Muscle layer of duodenum (tissue), 2 donors: ENCODE results near the gene NPAS2.

Experiments
- H3K27ac ChIP-seq: one replicate; pipeline ENCODE4 v1.7.0; 2013; ENCODE audit warnings: mild to moderate bottlenecking, low read length
- H3K27me3 ChIP-seq: one replicate; pipeline ENCODE4 v1.7.0; 2013; ENCODE audit warnings: low read depth, mild to moderate bottlenecking, control low read depth, low read length
- H3K36me3 ChIP-seq, 2 donors: one replicate each; pipeline ENCODE4 v1.7.0; 2013; ENCODE audit warnings: low read length in 2 of 2, control low read depth in 1 of 2, mild to moderate bottlenecking in 1 of 2; ENCODE audit not compliant: insufficient read depth in 2 of 2, control insufficient read depth in 1 of 2
- H3K4me1 ChIP-seq, 2 donors: one replicate each; pipeline ENCODE4 v1.7.0; 2013; ENCODE audit warnings: low read length in 2 of 2, mild to moderate bottlenecking in 2 of 2, control low read depth in 1 of 2, moderate library complexity in 1 of 2; ENCODE audit not compliant: insufficient read depth in 2 of 2, control insufficient read depth in 1 of 2
- H3K4me3 ChIP-seq, 2 donors: one replicate each; pipeline ENCODE4 v1.7.0; 2013; ENCODE audit warnings: low read length in 2 of 2, low read depth in 1 of 2, mild to moderate bottlenecking in 1 of 2
- H3K9me3 ChIP-seq, 2 donors: one replicate each; pipeline ENCODE4 v1.7.0; 2013; ENCODE audit warnings: low read length in 2 of 2, control low read depth in 1 of 2, mild to moderate bottlenecking in 1 of 2; ENCODE audit not compliant: control insufficient read depth in 1 of 2
- donor health status: healthy.

The NPAS2 gene, protein sequence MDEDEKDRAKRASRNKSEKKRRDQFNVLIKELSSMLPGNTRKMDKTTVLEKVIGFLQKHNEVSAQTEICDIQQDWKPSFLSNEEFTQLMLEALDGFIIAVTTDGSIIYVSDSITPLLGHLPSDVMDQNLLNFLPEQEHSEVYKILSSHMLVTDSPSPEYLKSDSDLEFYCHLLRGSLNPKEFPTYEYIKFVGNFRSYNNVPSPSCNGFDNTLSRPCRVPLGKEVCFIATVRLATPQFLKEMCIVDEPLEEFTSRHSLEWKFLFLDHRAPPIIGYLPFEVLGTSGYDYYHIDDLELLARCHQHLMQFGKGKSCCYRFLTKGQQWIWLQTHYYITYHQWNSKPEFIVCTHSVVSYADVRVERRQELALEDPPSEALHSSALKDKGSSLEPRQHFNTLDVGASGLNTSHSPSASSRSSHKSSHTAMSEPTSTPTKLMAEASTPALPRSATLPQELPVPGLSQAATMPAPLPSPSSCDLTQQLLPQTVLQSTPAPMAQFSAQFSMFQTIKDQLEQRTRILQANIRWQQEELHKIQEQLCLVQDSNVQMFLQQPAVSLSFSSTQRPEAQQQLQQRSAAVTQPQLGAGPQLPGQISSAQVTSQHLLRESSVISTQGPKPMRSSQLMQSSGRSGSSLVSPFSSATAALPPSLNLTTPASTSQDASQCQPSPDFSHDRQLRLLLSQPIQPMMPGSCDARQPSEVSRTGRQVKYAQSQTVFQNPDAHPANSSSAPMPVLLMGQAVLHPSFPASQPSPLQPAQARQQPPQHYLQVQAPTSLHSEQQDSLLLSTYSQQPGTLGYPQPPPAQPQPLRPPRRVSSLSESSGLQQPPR

DNA sequence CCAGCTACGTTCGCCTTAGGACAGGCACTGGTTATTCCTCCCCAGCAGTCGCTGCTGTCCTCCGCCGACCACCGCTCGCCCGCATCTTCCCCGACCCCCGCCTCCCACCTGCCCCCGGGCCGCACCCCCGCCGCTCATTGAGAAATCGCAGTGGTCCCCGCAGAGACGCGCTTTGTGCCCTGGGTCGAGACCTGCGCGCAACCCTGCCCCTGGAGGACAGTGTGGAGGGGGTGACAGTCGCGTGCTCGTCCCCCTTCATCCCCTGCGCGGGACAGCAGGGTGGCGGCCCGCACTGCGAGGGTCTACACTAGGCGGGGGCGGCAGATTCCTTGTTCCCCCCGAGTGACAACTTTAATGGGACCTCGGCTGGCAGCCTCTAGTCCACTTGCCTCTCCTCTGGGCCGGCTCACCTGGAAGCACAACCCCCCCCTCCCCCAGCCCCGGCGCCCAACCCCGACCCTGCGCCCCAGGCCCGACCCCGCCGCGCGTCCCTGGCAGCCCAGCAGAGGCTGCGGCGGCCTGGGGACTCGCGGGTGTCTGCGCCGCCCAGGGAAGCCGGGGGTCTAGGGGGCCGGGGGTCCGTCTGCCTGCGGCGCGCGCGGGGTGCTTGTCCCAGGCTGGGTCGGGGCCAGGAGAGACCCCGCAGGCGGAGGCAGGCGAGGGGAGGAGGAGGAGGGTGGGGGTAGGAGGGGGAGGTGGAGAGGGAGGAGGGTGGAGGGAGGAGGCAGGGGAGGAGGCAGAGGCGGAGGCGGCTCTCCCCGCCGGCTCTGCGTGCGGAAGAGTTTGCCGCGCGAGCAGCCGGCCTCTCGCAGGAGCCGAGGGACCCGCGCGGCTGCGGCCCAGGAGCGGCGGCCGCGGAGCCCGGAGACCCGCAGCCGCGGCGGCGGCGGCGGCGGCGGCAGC, at the start of gene NPAS2:
Gene NPAS2 (plus strand): TSS at position 770 of the 903 bp plus-strand sequence. CDS start 84,616 bp downstream, outside the sequence.
- peak within 1 kb of the TSS; percentile 70 for H3K27ac ChIP-seq
- H3K4me1 ChIP-seq: peaks cover 3 to 8% of the 10 kb centered on the region in 2 donors
- H3K4me3 ChIP-seq: peak within 1 kb of the TSS; percentile 62 to 75
- no peaks in the 10 kb centered on the region for H3K27me3 ChIP-seq
- H3K36me3 ChIP-seq: no peaks in the 10 kb centered on the region
- no peaks in the 10 kb centered on the region for H3K9me3 ChIP-seq

DNA sequence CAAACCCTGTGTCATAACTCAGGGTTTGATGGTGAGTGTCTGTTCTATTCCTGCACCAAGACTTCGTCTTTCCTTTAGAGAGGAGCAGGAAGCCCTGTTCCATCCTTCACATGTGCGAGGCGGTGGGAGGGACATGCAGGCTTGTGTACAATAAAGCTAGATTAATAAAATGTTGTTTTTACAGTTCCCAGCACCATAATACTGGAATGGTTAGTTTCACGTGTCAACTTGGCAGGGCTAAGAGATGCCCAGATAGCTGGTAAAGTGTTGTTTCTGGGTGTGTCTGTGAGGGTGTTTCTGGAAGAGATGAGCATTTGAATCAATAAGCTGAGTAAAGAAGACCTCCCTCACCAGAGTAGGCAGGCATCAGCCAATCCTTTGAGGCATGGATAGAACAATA, 48.8 kb upstream of the NPAS2 start:
- Histone ChIP-seq H3K27me3 (no peaks in the 10 kb centered on the region), H3K9me3 (no peaks in the 10 kb centered on the region), H3K4me3 (no peak overlapping the region)

DNA sequence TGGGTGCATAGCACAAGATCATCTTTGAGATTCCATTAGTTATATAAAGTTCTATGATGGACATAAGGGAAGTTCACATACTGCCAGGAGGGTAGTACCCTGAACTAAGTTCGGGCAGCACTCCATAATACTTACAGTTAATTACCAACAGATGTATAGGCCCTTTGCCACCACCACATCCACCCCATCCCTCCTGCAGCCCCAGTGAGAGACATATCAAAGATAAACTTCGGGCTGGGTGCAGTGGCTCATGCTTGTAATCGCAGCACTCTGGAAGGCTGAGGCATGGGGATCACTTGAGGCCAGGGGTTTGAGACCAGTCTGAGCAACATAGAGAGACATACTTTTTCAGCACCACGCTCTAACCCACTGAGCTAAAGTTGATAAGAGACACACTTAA, 46.4 kb upstream of the NPAS2 start:
- H3K27me3 ChIP-seq: no peaks in the 10 kb centered on the region
- no peaks in the 10 kb centered on the region for H3K36me3 ChIP-seq
- no peaks in the 10 kb centered on the region for H3K4me1 ChIP-seq
- H3K27ac ChIP-seq: no peak overlapping the region
- no peaks in the 10 kb centered on the region for H3K9me3 ChIP-seq
- H3K4me3 ChIP-seq: no peak overlapping the region

More for the DNA sequence above, 48.8 kb upstream of the NPAS2 start:
- no peaks in the 10 kb centered on the region for H3K36me3 ChIP-seq
- no peak overlapping the region for H3K27ac ChIP-seq
- H3K4me1 ChIP-seq: peaks cover 0 to 8% of the 10 kb centered on the region in 2 donors

DNA sequence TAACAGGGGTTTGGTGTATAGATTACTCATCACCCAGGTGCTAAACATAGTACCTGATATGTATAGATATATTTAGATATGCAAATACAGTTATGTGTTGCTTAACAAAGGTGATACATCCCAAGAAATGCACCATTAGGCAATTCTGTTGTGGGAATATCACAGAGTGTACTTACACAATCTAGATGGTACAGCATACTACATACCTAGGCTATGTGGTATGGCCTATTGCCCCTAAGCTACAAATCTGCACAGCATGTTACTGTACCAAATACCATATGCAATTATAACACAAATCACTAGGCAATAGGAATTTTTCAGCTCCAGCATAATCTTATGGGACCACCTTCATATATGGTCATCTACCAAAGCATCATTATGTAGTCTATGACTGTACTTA, 43.5 kb upstream of the NPAS2 start:
- Histone ChIP-seq H3K4me1 (no peaks in the 10 kb centered on the region), H3K27me3 (no peaks in the 10 kb centered on the region), H3K27ac (no peak overlapping the region), H3K4me3 (no peak overlapping the region), H3K9me3 (no peaks in the 10 kb centered on the region), H3K36me3 (no peaks in the 10 kb centered on the region)

DNA sequence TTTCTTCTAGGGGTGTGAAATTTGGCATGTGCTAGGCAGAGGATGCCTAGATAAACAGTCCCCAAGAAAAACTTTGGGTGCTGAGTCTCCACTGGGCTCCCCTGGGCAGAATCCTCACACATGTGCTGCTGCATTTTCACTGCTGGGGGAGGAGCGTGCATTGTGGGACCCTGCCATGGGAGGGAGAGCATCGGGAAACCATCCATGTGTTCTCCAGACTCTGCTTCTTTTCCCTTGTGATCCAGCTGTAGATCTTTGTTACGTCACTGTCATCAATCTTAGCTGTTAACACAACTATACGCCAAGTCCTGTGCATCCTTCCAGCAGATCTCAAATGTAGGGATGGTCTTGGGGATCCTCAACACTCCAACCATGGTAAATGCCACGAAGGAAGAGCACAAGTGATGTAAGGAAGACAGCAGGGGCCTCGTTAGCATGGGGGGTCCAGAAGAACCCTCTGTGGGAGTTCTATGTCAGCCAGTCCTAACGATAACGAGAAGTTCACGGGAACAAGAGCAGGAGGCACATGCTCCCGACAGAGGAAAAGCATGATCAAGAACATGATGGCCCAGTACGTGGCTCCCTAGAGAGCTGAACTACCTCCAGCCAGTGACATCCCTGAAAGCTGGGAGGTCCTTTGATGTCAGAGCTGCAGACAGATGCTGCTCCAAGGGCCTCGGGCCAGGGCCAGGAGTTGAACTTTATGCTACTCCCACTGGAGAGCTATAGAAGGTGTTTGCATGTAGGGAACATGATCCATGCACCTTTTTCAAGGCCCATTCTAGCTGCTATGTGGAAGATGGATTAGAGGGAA, 41.1 kb upstream of the NPAS2 start:
- Histone ChIP-seq H3K27ac (no peak overlapping the region), H3K36me3 (no peaks in the 10 kb centered on the region), H3K4me3 (no peak overlapping the region), H3K27me3 (no peaks in the 10 kb centered on the region), H3K9me3 (no peaks in the 10 kb centered on the region), H3K4me1 (no peaks in the 10 kb centered on the region)

DNA sequence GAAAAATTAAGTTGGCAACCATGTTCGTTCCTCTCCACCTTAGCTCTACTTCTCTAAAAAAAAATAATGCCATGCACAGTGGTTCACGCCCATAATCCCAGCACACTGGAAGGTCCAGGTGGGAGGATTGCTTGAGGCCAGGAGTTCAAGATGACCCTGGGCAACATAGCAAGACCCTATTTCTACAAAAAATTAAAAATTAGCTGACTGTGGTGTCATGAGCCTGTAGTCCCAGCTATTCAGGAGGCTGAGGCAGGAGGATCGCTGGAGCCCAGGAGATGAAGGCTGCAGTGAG, 40.1 kb upstream of the NPAS2 start:
- H3K4me3 ChIP-seq: no peak overlapping the region
- H3K9me3 ChIP-seq: no peaks in the 10 kb centered on the region
- no peaks in the 10 kb centered on the region for H3K36me3 ChIP-seq
- H3K27me3 ChIP-seq: no peaks in the 10 kb centered on the region
- H3K4me1 ChIP-seq: no peaks in the 10 kb centered on the region
- no peak overlapping the region for H3K27ac ChIP-seq

DNA sequence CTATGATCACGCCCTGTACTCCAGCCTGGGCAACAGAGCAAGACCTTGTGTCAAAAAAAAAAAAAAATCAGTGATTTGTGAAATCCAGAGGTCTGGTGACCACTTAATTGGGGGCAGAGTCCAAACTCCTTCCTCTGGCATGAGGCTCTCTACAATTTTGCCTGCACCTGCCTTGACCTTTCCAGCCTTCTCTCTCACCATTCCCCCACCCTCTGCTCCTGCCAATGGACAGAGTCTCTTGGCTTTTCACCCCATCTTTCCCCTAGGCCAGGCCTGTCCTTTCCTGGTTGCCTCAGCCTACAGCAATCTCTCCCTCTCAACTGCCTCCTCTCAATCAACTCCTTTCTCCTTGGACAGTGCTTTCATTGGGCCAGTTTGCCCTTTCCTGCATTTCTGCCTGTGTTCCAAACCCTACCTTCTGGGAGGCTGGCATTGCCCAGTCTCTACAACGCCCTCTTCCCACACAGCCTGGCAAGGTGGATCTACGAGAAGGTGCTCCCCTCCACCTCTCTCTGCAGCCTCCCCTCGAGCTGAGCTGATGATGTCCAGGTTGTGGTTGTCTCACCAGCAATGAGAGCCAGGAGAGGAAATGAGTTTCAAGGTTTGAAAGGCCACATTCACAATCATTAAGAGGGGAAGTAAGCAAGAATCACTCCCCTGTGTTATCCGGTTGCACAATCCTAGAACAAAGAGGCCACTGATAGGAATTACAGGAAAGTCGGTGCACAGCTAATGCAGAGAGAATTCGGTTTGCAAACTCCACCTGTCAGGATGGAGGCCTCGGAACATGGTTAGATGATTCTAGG, 39.5 kb upstream of the NPAS2 start:
- Histone ChIP-seq H3K27me3 (no peaks in the 10 kb centered on the region), H3K4me3 (no peak overlapping the region), H3K36me3 (no peaks in the 10 kb centered on the region), H3K4me1 (no peaks in the 10 kb centered on the region), H3K27ac (no peak overlapping the region), H3K9me3 (no peaks in the 10 kb centered on the region)

DNA sequence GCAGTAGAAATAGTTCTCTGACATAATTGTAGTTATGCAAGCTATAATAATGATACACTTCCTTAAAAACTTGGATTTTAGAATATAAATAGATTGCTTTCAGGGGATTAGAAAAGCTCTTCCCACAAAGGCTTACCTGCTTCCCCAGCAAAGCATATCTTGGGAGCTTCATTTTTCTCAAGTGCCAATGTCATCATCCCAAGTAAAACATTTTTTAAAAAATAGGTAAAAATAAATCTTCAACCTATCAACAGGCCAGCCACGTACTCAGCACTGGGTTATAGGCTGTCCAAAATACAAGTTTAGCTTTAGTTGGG, 39.0 kb upstream of the NPAS2 start:
- no peaks in the 10 kb centered on the region for H3K9me3 ChIP-seq
- H3K27ac ChIP-seq: no peak overlapping the region
- H3K36me3 ChIP-seq: no peaks in the 10 kb centered on the region
- H3K27me3 ChIP-seq: no peaks in the 10 kb centered on the region
- no peak overlapping the region for H3K4me3 ChIP-seq
- H3K4me1 ChIP-seq: no peaks in the 10 kb centered on the region

DNA sequence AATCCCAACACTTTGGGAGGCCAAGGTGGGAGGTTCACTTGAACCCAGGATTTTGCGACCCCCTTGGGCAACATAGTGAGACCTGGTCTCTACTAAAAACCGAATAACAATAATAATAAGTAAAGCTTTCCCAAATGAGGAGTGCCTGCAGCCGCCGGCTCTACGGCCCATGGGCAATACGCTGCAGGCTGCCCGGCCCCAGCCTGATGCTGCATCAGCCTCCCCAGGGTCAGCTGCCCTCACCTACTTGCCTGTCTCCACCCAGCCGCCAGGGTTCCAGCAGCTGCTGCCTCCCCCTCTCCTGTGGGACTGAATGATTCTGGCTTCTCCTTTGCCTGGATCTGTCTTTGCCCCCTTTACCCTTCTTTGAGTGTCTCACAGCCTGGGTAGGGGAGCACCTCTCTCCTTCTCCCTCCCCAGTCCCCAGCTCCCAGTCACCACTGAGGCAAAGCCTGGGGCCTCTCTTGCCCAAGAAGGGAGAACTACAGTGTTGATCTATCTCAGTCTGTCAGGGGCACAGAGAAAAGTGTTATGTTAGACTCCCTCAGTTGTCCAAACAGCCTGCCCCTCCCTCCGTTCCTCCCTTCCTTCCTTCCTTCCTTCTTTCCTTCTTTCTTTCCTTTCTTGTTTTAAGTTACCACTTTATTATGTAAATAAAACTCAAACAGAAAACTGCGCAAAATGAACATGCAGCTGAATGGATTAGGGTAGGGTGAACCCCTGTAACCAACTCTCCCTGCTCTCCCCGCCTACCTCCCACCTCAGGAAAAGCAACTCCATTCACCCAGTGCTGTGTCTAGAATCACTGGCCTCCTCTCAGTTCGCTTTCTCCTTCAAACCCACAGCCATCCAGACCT, 38.2 kb upstream of the NPAS2 start:
- Histone ChIP-seq H3K27ac (no peak overlapping the region), H3K4me1 (no peaks in the 10 kb centered on the region), H3K36me3 (no peaks in the 10 kb centered on the region), H3K27me3 (no peaks in the 10 kb centered on the region), H3K4me3 (no peak overlapping the region), H3K9me3 (no peaks in the 10 kb centered on the region)
